ENCODE measurements around the gene NET1. TPM values are rescaled to one million over a fixed set of nuclear protein-coding genes. Genes with fewer than 3 reads are reported as not detected.
"Not testable (repeated sequence)": the region's sequence is repeated elsewhere in the genome, so short reads cannot be mapped to it uniquely, and the experiment has no call there.

Gene NET1
- total and polyA plus RNA-seq, 11 donors: 5.6 to 29.5 (median 14.7) TPM

DNA sequence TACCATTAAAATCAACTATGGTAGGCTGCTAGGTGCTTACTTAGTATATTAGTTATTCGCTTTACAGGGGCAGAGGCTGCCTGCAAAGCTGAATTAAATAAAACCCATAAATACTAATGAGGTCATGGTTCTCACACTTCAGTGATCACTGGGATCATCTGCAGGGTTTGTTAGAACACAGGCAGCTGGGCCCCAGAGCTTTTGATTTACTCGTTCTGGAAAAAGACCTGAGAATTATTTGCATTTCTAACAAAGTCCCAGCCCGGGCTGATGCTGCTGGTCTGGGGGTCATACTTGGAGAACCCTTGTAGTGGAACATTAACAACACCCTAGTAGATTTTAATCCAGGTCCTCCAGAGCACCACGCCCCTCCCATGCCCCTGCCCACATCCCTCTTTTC lies 39.0 kb upstream of the NET1 start:
- Histone ChIP-seq H3K4me1 (no peaks in the 10 kb centered on the region), H3K27me3 (peaks cover 0 to 10% (median 0%) of the 10 kb centered on the region in 9 donors), H3K9me3 (no peaks in the 10 kb centered on the region), H3K27ac (no peak overlapping the region), H3K36me3 (no peaks in the 10 kb centered on the region), H3K4me3 (no peak overlapping the region)
- 83 to 90% (median 85%) methylated on average over 4 of the region's 4 CpGs for WGBS, 4 donors
- ATAC-seq (no peak), DNase-seq (no peak)
- intact Hi-C loops (cut with DNase I): no loop called here
- TF ChIP-seq, protein P1, sequence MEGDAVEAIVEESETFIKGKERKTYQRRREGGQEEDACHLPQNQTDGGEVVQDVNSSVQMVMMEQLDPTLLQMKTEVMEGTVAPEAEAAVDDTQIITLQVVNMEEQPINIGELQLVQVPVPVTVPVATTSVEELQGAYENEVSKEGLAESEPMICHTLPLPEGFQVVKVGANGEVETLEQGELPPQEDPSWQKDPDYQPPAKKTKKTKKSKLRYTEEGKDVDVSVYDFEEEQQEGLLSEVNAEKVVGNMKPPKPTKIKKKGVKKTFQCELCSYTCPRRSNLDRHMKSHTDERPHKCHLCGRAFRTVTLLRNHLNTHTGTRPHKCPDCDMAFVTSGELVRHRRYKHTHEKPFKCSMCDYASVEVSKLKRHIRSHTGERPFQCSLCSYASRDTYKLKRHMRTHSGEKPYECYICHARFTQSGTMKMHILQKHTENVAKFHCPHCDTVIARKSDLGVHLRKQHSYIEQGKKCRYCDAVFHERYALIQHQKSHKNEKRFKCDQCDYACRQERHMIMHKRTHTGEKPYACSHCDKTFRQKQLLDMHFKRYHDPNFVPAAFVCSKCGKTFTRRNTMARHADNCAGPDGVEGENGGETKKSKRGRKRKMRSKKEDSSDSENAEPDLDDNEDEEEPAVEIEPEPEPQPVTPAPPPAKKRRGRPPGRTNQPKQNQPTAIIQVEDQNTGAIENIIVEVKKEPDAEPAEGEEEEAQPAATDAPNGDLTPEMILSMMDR (IDR thresholded peaks at IDR 0.05): no peak
- TF ChIP-seq POLR2A (IDR thresholded peaks at IDR 0.05): no peak

DNA sequence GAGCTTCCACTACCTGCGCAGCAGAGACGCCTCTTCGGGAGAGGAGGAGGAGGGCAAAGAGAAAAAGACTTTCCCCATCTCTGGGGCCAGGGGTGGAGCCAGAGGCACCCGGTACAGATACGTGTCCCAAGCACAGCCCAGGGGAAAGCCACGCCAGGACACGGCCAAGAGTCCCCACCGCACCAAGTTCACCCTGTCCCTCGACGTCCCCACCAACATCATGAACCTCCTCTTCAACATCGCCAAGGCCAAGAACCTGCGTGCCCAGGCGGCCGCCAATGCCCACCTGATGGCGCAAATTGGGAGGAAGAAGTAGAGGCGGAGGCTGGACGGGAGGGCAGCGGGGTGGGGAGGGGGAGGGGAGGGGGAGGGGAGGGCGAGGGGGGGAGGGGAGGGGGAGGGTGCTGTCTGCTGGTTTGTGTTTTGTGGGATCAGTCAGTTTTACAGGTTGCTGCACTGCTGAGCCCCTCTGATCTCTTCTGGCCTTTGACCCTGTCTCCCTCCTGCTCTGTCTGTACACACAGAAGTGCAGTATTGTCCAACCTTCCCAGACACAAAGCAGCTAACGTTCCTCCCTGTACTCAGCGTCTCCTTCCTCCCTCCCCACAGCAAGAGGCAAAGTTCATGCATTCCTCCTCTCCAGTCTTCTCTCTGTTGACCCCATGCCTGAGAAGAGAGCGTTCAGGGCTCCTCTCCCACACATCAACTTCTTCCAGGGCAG lies 38.3 kb upstream of the NET1 start:
- intact Hi-C loops (cut with DNase I): no loop called here
- peaks cover 0 to 10% (median 0%) of the 10 kb centered on the region in 9 donors for H3K27me3 ChIP-seq
- whole genome bisulfite sequencing, 4 donors: 86 to 89% (median 88%) methylated on average over 18 to 22 of the region's 22 CpGs
- no peak for ATAC-seq
- no peak overlapping the region for H3K27ac ChIP-seq
- DNase-seq: no peak
- H3K4me1 ChIP-seq: no peaks in the 10 kb centered on the region
- H3K9me3 ChIP-seq: no peaks in the 10 kb centered on the region
- H3K36me3 ChIP-seq: no peaks in the 10 kb centered on the region
- H3K4me3 ChIP-seq: no peak overlapping the region
- TF ChIP-seq, protein P1 (IDR thresholded peaks at IDR 0.05): no peak
- no peak for TF ChIP-seq POLR2A (IDR thresholded peaks at IDR 0.05)

DNA sequence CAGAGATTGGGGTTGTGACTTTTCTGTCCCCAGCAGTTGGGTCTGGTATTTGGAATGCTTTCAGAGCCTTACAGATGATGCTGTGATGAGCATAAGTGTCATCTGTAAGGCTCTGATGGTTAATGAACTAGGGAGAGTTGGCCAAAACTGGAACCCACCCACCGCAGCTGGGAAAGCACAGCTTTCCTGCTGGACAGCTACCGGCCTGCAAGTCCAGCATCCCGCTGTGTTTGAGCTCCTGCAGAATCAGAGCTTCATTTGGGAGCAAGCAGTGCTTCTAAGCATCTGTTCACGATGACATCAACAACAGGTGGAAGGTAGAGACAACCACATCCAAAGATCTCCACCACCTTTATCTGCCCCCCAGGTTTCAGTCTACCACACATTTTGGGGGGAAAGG lies 35.9 kb upstream of the NET1 start:
- H3K27me3 ChIP-seq: peaks cover 0 to 10% (median 0%) of the 10 kb centered on the region in 9 donors
- WGBS, 4 donors: 56 to 67% (median 61%) methylated on average over 4 of the region's 4 CpGs
- H3K36me3 ChIP-seq: no peaks in the 10 kb centered on the region

DNA sequence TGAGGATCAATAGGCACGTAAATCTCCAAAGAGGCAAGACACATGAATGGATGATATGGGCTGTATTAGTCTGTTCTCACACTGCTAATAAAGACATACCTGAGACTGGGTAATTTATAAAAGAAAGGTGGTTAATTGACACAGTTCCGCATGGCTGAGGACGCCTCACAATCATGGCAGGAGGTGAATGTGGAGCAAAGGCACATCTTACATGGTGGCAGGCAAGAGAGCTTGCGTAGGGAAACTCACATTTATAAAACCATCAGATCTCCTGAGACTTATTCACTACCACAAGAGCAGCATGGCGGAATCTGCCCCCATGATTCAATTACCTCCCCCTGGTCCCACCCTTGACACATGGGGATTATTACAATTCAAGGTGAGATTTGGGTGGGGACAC lies 33.2 kb upstream of the NET1 start:
- 91 to 97% (median 96%) methylated on average over 5 of the region's 5 CpGs for WGBS, 4 donors
- H3K36me3 ChIP-seq; H3K4me1 ChIP-seq; H3K27me3 ChIP-seq; H3K27ac ChIP-seq; DNase-seq; H3K9me3 ChIP-seq; ATAC-seq; H3K4me3 ChIP-seq; intact Hi-C loops (cut with DNase I): not testable (repeated sequence)

More for the DNA sequence above, 35.9 kb upstream of the NET1 start:
- TF ChIP-seq, protein P1 (IDR thresholded peaks at IDR 0.05): no peak
- no peak for TF ChIP-seq POLR2A (IDR thresholded peaks at IDR 0.05)
- Histone ChIP-seq H3K4me3 (no peak overlapping the region), H3K27ac (no peak overlapping the region), H3K4me1 (no peaks in the 10 kb centered on the region), H3K9me3 (no peaks in the 10 kb centered on the region)
- DNase-seq (no peak), ATAC-seq (no peak)
- intact Hi-C loops (cut with DNase I): no loop called here

DNA sequence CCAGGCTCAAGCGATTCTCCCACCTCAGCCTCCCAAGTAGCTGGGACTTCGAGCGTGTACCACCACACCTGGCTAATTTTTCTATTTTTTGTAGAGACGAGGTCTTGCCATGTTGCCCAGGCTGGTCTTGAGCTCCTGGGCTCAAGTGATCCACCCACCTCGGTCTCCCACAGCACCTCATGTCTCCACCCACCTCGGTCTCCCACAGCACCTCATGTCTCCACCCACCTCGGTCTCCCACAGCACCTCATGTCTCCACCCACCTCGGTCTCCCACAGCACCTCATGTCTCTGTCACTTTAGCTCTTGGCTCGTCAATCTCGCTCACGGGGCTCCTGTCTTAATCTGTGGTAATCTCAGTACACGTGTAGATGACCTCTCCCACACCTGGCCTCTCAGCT lies 32.0 kb upstream of the NET1 start:
- H3K36me3 ChIP-seq: not testable (repeated sequence)
- 89 to 93% (median 91%) methylated on average over 12 of the region's 12 CpGs for WGBS, 4 donors

More for the DNA sequence above, 32.0 kb upstream of the NET1 start:
- H3K27me3 ChIP-seq, H3K9me3 ChIP-seq, ATAC-seq, H3K4me1 ChIP-seq, H3K27ac ChIP-seq, DNase-seq, H3K4me3 ChIP-seq: not testable (repeated sequence)
- intact Hi-C loops (cut with DNase I): loop anchor here in 4 of 10 donors (5.0 to 10.0 kb wide), 5 partner anchors 52 to 536 kb away; partner anchors contain the start of gene AKR1C3 (in 1 of the 4)

Data from heart left ventricle (tissue), 16 donors.